T-helper 9 cell (primary cell): ENCODE data around the gene RFNG.

ENCODE experiments used
- DNase-seq: peaks from one replicate; pipeline ENCODE4 v3.0.0-alpha.2; 2020

RFNG gene

GRCh38 chr17:82056729-82057621 lies 5.4 kb upstream of the RFNG start:
- no peak for DNase-seq

GRCh38 chr17:82055965-82056728 lies 4.5 kb upstream of the RFNG start:
- DNase-seq = no peak

DNA sequence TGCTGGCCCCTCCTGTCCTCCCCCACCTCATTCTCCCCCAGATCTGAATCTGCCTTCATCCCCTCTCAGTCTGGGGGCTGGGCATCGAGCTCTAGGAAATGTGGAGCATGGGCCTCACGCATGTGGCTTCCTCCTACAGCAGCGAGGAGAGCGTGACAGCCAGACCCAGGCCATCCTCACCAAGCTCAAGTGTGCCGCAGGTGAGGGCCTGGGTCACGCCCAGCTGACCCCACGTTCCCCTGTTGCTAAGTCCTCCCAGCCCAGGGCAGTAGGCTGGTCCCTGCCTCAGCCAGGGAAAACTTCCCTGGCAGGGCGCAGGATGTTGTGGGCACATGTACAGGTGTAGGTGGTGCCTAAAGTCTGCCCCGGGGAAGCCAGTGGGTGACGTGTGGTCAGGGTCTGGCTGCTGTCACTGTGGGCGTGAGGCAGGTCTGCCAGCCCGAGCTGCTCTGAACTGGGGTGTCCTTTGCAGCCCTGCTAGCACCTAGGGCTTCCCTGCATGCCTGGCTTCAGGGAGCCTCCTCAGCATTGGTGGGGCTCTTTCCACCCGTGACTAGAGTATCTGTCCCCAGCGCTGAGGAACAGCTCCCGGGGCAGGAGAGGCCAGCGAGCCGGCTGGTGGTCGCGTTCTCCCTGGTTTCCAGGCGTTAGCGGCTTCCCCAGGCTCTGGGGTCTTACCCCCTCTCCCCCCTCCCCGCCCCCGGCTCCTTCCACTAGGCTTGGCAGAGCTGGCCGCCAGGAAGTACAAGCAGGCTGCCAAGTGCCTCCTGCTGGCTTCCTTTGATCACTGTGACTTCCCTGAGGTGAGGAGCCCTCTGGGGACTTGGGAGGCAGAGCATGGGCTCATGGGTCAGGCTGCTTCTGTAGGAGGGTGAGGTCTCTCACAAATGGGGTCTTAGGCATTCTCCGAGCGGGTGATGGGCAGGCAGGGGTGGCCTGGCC lies 3.7 kb upstream of the RFNG start:
- no peak for DNase-seq

- DNase-seq = no peak
Observed at GRCh38 chr17:82054351-82055022, 2.9 kb upstream of the RFNG start.

DNA sequence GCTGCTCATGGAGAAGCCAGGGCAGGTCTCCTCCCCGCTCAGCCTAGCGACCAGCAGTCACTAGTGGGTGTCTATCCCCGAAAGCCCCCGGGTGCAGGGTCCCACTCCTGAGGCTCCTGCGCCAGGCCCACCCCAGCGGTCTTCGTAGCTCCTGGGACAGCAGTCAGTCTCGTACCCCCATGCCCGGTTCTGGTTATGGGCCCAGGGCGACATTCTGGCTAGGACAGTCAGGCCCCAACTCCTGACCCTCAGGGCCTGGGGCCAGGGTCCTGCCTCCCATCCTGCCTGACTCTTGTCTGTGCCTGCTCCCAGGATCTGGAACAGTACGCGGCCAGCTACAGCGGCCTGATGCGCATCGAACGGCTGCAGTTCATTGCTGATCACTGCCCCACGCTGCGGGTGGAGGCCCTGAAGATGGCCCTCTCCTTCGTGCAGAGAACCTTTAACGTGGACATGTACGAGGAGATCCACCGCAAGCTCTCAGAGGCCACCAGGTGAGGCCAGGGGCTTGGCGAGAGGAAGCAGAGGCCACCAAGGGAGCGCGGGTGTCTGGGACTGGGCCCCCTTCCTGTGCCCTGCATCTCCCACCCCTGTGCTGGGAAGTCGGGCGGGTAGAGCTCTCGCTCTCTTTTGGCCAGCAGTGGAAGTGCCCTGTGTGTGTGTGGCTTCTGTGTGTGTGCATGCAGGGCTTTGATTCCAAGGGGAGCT lies 2.1 kb upstream of the RFNG start:
- no peak for DNase-seq

DNA sequence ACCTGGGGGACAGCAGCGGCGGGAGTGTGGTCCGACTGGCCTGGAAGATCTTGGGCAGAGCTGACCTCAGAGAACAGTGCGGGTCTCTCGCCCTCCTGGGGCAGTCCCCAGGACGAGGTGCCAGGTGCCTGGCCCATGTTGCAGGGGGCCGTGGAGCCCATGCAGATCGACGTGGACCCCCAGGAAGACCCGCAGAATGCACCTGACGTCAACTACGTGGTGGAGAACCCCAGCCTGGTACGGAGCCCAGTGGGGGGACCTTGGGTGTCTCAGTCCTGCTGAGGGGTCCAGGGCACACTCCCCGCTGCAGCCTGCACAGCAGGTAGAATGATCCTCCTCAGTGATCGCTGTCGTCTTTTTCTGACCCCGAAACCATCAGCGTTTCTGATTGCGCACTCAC lies 1.5 kb upstream of the RFNG start:
- no peak for DNase-seq

- DNase-seq = no peak
Observed at GRCh38 chr17:82052638-82053059, 1.0 kb upstream of the RFNG start.

GRCh38 chr17:82050761-82051641 lies 610 bp downstream of the RFNG start:
- no peak for DNase-seq

DNA sequence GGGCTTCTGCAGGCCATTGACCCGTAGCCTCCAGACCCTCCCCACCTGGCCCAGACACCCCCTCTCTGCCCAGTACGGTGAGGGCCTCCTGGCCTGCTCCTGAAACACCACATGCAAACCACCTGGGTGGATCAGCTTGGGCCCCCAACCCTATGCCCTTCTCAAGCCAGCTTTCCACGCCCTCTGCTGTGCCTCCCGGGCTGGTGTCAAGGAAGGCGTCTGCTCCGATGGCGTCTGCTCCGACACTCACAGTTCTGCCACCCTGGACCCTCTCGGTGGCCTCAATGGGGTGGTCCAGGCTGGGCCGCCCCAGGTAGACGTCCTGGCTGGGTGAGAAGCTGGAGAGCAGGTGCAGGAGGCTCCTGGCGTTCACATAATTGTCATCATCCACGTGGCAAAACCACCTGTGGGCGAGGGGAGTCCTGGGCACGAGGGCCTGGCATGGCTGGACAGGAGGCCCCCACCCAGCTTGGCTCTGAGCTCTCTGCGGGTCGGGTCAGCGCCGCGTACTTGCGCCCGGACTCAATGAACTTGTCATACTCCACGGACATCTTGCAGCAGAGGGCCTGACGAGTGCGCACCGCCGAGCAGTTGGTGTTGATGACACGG lies 1.4 kb downstream of the RFNG start:
- DNase-seq = no peak

DNA sequence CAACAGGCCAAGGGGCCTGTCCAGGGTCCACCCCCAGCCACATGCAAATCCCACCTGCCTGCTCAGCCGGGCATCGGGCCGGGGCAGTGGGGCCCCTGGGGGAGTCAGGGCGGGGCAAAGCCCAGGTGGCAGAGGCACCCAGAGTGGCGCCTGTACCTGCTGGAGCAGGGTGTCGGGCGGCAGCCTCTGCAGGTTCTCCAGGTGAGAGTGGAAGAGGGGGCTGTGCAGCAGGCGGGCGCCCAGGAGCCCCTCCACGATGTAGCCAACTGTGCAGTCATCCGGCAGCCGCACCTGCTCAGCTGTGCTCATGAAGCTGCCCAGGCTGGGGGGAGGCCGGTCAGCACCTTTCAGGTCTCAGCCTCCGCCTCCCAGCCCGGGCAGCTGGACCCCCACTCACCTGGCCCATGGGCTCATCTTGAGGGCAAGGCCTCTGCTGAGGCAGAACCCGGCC lies 2.1 kb downstream of the RFNG start:
- no peak for DNase-seq

DNA sequence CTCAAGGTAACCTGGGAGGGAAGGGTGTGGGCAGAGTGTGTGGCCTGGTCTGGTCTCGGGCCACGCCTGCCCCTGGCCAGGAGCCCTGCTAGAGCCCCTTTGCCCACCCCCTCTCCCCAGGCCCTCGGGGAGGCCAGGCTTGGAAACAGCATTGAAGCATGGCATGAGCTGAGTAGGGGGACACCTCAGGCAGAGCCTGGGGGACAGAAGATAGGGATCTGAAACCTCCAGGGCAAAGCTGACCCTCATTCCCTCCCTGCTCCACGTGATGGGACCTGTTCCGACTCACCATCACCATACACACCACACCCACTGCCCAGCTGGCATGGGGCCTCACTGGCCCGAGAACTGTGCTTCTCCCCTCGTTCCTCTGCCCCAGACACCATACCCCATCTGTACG lies 2.5 kb downstream of the RFNG start:
- DNase-seq = no peak

DNA sequence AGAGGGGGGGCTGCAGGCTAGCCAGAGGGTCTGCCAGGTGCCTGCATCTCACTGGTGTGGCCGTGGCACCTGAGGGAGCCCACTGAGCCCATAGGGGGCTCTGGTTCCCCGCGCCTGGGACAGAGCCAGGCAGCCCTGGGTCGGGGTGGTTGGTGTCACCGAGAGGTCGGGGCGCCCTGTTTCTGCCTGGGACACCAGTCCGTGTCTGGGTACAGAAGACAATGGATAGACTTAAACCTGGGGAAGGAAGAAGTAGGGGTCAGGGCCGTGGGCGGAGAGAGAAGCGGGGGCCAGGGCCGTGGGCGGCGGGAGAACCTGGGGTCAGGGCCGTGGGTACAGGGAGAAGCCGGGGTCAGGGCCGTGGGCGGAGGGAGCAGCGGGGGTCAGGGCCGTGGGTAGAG lies 3.0 kb downstream of the RFNG start:
- no peak for DNase-seq

DNA sequence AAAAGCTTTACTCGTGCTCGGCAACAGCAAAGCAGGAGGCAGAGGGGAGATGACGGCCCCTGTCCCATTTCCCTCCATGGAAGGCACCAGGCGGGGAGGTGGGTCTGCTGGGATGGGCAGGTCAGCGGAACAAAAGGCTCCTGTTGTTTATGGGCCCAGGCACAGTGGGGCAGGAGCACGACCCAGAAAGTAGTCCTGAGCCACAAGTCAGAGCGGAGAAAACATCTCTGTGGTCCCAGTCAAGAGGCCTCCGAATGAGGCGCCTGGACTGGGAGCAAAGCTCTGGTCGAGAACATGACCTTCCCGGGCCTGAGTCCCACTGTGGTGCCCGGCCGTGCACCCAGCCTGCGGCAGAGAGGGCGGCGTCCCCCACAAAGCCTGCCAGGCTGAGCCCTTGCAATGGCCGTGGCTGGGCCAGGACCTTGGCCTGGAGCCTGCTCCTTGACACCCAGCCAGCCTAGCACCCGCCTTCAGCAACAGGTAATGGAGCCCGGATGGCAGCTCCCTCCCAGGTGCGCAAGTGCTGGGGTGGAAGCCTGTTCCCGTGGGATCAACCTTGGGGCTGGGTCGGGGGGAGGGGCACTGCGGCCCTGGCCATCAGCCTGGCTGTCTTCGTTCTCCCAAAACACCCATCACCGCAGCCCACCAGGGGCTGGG lies 3.6 kb downstream of the RFNG start:
- no peak for DNase-seq

GRCh38 chr17:82047379-82047778 lies 4.2 kb downstream of the RFNG start:
- DNase-seq = no peak

- no peak for DNase-seq
Observed at GRCh38 chr17:82046903-82047302, 4.7 kb downstream of the RFNG start.

DNA sequence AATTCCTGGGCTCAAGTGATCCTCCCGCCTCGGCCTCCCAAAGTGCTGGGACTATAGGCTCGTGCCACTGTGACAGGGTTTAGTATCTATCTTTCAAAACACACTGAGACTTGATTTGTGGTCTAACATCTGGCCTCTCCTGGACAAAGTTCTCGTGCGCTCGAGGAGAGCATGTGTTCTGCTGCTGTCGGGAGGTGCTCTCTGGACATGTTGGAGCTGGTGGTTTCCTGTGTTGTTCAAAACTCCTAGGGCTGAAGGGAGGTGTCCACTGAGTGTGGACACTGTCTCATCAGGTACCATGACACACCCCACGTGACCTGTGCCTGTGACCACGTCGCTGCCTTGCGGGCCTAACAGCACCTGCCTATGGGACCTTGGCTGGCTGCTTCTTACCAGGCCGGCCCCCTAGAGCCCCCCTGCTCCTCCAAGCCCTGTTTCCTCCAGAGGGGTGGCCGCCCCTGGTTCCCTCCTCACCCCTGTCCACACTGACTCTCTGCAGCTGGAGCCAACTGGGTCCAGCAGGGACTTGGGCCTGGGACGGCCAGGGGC lies 5.6 kb downstream of the RFNG start:
- DNase-seq = no peak

GRCh38 chr17:82043507-82043906 lies 8.1 kb downstream of the RFNG start:
- DNase-seq = no peak

DNA sequence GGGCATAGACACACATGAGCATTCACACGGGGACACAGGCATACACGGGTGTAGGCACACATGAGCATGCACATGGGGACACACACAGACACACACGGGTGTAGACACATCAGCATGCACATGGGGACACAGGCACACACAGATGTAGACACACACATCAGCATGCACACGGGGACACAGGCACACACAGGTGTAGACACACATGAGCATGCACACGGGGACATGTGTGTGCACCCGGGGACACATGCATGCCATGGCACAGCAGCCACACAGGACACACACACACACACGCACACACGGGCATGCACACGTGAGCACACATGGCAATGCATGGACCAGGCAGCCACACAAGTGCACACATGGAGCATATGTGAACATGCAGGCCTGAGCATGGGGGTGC lies 9.0 kb downstream of the RFNG start:
- no peak for DNase-seq

DNA sequence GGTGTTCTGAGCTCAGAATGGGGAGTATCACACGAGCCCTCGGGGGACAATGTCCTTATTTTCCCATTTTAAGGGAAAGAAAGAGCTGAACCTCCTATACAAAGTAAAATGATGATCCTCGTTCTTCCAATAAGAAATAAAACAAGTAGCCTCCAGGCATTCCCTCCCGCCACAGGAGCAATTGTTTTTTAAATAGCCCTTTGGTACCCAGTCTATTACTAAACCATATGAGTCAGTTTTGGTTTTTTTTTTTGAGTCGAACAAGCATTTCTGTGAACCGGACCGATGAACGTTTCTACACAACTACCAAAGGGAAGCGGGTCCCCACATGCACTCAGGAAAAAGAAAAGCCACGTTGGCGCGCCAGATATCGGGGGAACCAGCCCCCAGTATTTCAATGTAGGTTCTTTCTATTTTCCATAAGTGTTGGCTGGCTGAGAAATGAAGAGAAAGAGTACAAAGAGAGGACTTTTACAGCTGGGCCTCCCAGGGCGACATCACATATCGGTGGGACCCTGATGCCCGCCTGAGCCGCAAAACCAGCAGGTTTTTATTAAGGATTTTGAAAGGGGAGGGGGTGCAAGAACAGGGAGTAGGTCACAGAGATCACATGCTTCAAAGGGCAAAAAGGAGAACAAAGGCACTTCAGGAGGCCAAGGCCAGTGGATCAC lies 10.3 kb downstream of the RFNG start:
- DNase-seq = no peak
